HG03196 (cell line): ENCODE results near the gene KCNJ6.

Source experiments
- ATAC-seq: cut with Tn5 transposase; IDR thresholded peaks from one replicate; pipeline ENCODE4 v1.9.1; 2021; ENCODE audit not compliant: unreplicated experiment

Gene KCNJ6

GRCh38 chr21:37558676-37559211 lies 357.5 kb downstream of the KCNJ6 start:
- ATAC-seq: no peak
